T-helper 2 cell treated with Interferon-gamma antibody and Interleukin-4, amounts not matched to agents 5 μg/mL and 100 μg/mL, for 36 hours (primary cell): ENCODE results near the gene KLHL17.

Experiments
- DNase-seq: peaks from one replicate; pipeline ENCODE4 v3.0.0; 2021; ENCODE audit warnings: low spot score
- H3K27ac Mint-ChIP-seq: one replicate; pipeline ENCODE4 v1.8.0; 2021; ENCODE audit warnings: mild to moderate bottlenecking, mixed read lengths
- H3K27me3 Mint-ChIP-seq: one replicate; pipeline ENCODE4 v1.8.0; 2021; ENCODE audit warnings: low read depth, mixed read lengths
- H3K36me3 Mint-ChIP-seq: one replicate; pipeline ENCODE4 v1.8.0; 2021; ENCODE audit warnings: low read depth, mixed read lengths
- H3K4me1 Mint-ChIP-seq: one replicate; pipeline ENCODE4 v1.8.0; 2021; ENCODE audit warnings: low read depth, mixed read lengths
- H3K4me3 Mint-ChIP-seq: one replicate; pipeline ENCODE4 v1.8.0; 2022; ENCODE audit warnings: mild to moderate bottlenecking, moderate library complexity, mixed read lengths
- H3K9me3 Mint-ChIP-seq: one replicate; pipeline ENCODE4 v1.8.0; 2021; ENCODE audit warnings: mixed read lengths

KLHL17 gene

GRCh38 chr1:960363-961131 lies at the start of gene KLHL17:
Gene KLHL17 (plus strand): TSS chr1:960584. CDS start chr1:960694, 110 bp downstream.
- Mint-ChIP-seq H3K4me1 (peaks cover 7% of the 10 kb centered on the region), H3K9me3 (no peaks in the 10 kb centered on the region), H3K36me3 (peaks cover 9% of the 10 kb centered on the region), H3K4me3 (peak within 1 kb of the TSS; percentile 71), H3K27me3 (no peaks in the 10 kb centered on the region), H3K27ac (no peak within 1 kb of the TSS)
- DNase-seq, result peak; percentile 80

GRCh38 chr1:910881-911721 lies 49.3 kb upstream of the KLHL17 start:
- Mint-ChIP-seq H3K4me1 (no peaks in the 10 kb centered on the region), H3K36me3 (no peaks in the 10 kb centered on the region), H3K4me3 (no peak overlapping the region), H3K27ac (no peak overlapping the region), H3K27me3 (peaks cover 42% of the 10 kb centered on the region), H3K9me3 (no peaks in the 10 kb centered on the region)
- DNase-seq, result no peak

DNA sequence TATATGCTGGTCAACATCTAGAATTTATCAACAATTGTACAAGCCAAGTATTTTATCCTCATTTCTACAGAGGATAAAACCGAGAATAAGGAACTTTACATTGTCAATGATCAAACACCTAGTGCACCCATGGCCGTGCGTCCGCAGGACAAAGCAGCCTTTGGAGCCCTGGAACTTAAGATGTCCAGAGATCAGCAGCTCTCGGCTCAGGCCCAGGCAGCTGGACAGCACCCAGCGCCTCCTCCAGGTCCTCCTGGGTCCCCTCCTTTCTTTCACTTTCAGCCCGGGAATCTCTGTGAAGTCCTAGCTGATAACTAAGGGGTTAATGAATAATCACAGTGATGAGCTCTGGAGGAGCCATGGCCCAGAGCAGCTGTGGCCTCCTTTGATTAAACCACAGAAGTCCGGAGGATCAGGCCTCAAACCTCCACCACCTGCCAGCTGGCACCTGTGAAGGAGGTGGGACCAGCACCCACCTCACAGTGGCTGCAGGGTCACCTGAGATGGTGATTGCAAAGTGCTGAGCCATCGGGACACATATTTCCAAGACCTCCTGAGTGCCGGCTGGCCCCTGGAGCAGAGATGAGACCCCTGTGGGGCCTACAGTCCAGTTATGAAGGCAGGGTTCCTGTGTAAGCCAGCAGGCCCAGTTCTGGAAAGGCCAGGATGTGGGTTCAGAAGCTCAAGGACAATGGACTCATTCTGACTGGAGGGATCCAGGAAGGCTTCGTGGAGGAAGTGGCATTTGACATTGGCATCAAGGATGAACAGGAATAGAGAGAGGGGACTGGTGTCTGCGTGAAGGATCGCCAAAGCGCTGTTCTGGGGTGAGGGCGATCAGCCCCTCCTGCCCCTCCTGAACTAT lies 48.3 kb upstream of the KLHL17 start:
- Mint-ChIP-seq H3K27ac (no peak overlapping the region), H3K27me3 (peaks cover 32% of the 10 kb centered on the region), H3K4me3 (no peak overlapping the region), H3K4me1 (no peaks in the 10 kb centered on the region), H3K9me3 (no peaks in the 10 kb centered on the region), H3K36me3 (no peaks in the 10 kb centered on the region)
- no peak for DNase-seq

GRCh38 chr1:912740-913301 lies 47.6 kb upstream of the KLHL17 start:
- H3K27ac Mint-ChIP-seq, result no peak overlapping the region
- no peaks in the 10 kb centered on the region for H3K9me3 Mint-ChIP-seq
- no peaks in the 10 kb centered on the region for H3K4me1 Mint-ChIP-seq
- H3K27me3 Mint-ChIP-seq, result peaks cover 26% of the 10 kb centered on the region
- no peaks in the 10 kb centered on the region for H3K36me3 Mint-ChIP-seq
- DNase-seq, result no peak
- H3K4me3 Mint-ChIP-seq, result no peak overlapping the region

GRCh38 chr1:913491-914130 lies 46.8 kb upstream of the KLHL17 start:
- no peak overlapping the region for H3K4me3 Mint-ChIP-seq
- no peaks in the 10 kb centered on the region for H3K9me3 Mint-ChIP-seq
- H3K27me3 Mint-ChIP-seq, result peaks cover 22% of the 10 kb centered on the region
- no peaks in the 10 kb centered on the region for H3K36me3 Mint-ChIP-seq
- H3K27ac Mint-ChIP-seq, result no peak overlapping the region
- H3K4me1 Mint-ChIP-seq, result no peaks in the 10 kb centered on the region
- DNase-seq, result no peak

DNA sequence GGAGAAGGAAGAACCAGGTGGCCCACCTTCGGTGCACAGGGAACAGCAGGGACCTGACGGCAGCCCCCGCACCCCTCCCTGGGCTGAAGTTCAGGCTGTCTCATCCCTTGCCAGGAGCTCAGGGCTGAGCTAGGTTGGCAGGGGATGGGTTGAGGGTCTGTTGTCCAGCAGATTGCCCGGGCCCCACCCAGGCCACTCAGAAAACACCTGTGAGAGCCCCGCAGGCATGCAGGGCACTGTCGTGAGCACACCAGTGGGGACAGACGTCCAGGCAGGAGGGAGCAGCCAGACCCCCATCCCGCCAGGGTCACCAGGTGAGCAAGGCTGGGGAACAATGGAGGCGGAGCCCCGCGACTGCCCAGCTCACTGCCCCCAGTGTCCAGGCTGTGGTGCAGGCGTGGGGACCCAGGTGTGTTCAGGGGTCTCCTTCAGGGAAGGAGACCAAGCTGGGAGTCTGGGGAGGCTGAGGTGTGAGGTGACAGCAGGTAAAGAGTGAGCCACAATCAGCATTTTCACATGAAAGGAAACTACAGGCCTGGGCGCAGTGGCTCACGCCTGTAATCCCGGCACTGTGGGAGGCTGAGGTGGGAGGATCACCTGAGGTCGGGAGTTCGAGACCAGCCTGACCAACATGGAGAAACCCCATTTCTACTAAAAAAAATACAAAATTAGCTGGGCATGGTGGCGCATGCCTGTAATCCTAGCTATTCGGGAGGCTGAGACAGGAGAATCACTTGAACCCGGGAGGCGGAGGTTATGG lies 46.1 kb upstream of the KLHL17 start:
- Mint-ChIP-seq H3K27me3 (peaks cover 23% of the 10 kb centered on the region), H3K9me3 (no peaks in the 10 kb centered on the region), H3K4me1 (no peaks in the 10 kb centered on the region), H3K4me3 (no peak overlapping the region), H3K27ac (no peak overlapping the region), H3K36me3 (no peaks in the 10 kb centered on the region)
- DNase-seq, result no peak

- no peak for DNase-seq
- Mint-ChIP-seq H3K36me3 (no peaks in the 10 kb centered on the region), H3K4me3 (no peak overlapping the region), H3K9me3 (no peaks in the 10 kb centered on the region), H3K27me3 (peaks cover 24% of the 10 kb centered on the region), H3K27ac (no peak overlapping the region), H3K4me1 (no peaks in the 10 kb centered on the region)
These were observed 45.5 kb upstream of the KLHL17 start for GRCh38 chr1:914891-915280.

- no peak for DNase-seq
- H3K4me1 Mint-ChIP-seq, result no peaks in the 10 kb centered on the region
- peaks cover 29% of the 10 kb centered on the region for H3K27me3 Mint-ChIP-seq
- no peaks in the 10 kb centered on the region for H3K9me3 Mint-ChIP-seq
- no peaks in the 10 kb centered on the region for H3K36me3 Mint-ChIP-seq
- H3K27ac Mint-ChIP-seq, result no peak overlapping the region
- no peak overlapping the region for H3K4me3 Mint-ChIP-seq
These were observed 44.9 kb upstream of the KLHL17 start for GRCh38 chr1:915295-916172.

- Mint-ChIP-seq H3K4me3 (no peak overlapping the region), H3K36me3 (no peaks in the 10 kb centered on the region), H3K4me1 (no peaks in the 10 kb centered on the region), H3K27me3 (peaks cover 26% of the 10 kb centered on the region), H3K27ac (no peak overlapping the region), H3K9me3 (no peaks in the 10 kb centered on the region)
- no peak for DNase-seq
These were observed 44.0 kb upstream of the KLHL17 start for GRCh38 chr1:916173-917075.

- DNase-seq, result no peak
- Mint-ChIP-seq H3K27me3 (peaks cover 29% of the 10 kb centered on the region), H3K4me1 (no peaks in the 10 kb centered on the region), H3K9me3 (no peaks in the 10 kb centered on the region), H3K27ac (no peak overlapping the region), H3K4me3 (no peak overlapping the region), H3K36me3 (no peaks in the 10 kb centered on the region)
These were observed 43.3 kb upstream of the KLHL17 start for GRCh38 chr1:917076-917459.

DNA sequence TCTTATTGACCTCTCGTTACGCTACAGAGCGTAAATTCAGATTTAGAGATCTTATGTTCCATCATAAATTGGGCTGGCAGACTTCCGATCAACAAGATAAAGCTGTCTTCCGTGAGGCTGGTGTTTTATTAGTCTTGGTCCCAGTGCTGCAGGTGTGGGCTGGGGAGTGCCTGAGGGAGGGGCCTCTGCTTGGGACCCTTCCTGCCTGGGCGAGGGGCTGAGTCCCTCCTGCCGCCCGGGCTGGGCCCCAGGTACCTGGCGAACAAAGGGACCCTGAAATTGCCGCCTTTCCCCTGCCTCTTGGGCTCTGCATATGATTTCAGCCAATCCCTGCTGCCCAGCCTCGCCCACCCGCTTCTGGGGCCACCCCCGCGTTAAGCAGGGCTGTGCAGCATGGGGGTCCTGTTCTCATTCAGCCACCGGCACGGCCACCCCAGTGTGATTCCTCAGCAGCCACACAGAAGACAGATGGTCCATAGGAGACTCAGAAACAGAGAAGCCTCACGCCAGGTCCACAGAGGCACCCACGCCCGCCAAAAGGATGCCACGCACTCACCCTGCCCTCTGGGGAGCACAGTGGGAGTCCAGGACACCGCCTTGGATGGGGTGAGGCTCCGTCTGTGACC lies 42.8 kb upstream of the KLHL17 start:
- Mint-ChIP-seq H3K27ac (no peak overlapping the region), H3K4me3 (no peak overlapping the region), H3K4me1 (no peaks in the 10 kb centered on the region), H3K36me3 (no peaks in the 10 kb centered on the region), H3K27me3 (peaks cover 31% of the 10 kb centered on the region), H3K9me3 (no peaks in the 10 kb centered on the region)
- DNase-seq, result no peak
